ENCODE measurements around the gene GUCY1A1. TPM values are rescaled to one million over a fixed set of nuclear protein-coding genes. Genes with fewer than 3 reads are reported as not detected.

The GUCY1A1 gene
- total RNA-seq, 1 experiment from 2014 or later = 9.2 TPM

DNA sequence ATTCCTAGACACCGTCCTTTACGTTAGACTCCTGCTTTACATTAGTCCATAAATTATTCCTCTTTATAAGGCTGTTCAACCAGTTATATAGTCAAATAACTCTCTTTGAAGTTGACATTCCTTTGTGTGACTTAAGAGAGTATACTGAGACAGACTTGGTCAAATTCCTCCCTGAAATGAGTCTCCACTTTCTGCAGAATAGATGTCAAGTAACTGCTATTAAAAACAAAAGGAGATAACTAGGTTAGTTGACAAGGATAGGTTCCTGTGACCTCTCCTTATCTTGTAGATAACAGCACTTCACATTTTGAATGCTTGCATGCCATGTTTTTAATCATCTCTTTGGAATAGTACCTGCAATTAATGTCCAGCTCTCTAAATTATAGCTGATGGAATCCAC is 5.7 kb downstream of the GUCY1A1 start:
- Histone ChIP-seq H3K9me2 (replicated peaks; ENCODE audit: low read length) (no peaks in the 10 kb centered on the region), H3K4me2 (ENCODE audit: low read length) (0 out of 2 replicates have a peak overlapping the region, but pooled peaks have one; percentile 24), H3F3A (ENCODE audit: low read length, unreplicated experiment) (no peaks in the 10 kb centered on the region), H3K9ac (ENCODE audit: low read length) (no peak overlapping the region), H2AFZ (ENCODE audit: low read length) (no peak overlapping the region), H3K9me3 (ENCODE audit: low read length) (no peaks in the 10 kb centered on the region), H4K20me1 (ENCODE audit: low read length) (no peaks in the 10 kb centered on the region), H3K4me1 (ENCODE audit: insufficient read depth, low read length) (peaks cover 49% of the 10 kb centered on the region), H3K36me3 (ENCODE audit: low read depth, low read length) (no peaks in the 10 kb centered on the region), H3K27me3 (ENCODE audit: low read length) (no peaks in the 10 kb centered on the region), H3K79me2 (ENCODE audit: low read length) (peaks cover 70% of the 10 kb centered on the region), H3K4me3 (ENCODE audit: low read length) (no peak overlapping the region), H3K27ac (ENCODE audit: low read length) (no peak overlapping the region)
- DNase-seq = peak; percentile 45
- TF ChIP-seq EZH2phosphoT487 (IDR thresholded peaks at IDR 0.05; ENCODE audit: borderline replicate concordance, low read length) (no peak), EZH2 (IDR thresholded peaks at IDR 0.05; ENCODE audit: low read length, unreplicated experiment) (no peak)
- TF ChIP-seq, protein P1, sequence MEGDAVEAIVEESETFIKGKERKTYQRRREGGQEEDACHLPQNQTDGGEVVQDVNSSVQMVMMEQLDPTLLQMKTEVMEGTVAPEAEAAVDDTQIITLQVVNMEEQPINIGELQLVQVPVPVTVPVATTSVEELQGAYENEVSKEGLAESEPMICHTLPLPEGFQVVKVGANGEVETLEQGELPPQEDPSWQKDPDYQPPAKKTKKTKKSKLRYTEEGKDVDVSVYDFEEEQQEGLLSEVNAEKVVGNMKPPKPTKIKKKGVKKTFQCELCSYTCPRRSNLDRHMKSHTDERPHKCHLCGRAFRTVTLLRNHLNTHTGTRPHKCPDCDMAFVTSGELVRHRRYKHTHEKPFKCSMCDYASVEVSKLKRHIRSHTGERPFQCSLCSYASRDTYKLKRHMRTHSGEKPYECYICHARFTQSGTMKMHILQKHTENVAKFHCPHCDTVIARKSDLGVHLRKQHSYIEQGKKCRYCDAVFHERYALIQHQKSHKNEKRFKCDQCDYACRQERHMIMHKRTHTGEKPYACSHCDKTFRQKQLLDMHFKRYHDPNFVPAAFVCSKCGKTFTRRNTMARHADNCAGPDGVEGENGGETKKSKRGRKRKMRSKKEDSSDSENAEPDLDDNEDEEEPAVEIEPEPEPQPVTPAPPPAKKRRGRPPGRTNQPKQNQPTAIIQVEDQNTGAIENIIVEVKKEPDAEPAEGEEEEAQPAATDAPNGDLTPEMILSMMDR (conservative IDR thresholded peaks at IDR 0.05; ENCODE audit: low read depth, low read length) = no peak
- POLR2A ChIA-PET (ENCODE audit: unreplicated experiment) = no interaction called here
- no peak for ATAC-seq
- CTCF ChIA-PET = no interaction called here
- intact Hi-C loops (cut with micrococcal nuclease) = no loop called here
- BruUV-seq (replicated peaks) = no TSS peak

DNA sequence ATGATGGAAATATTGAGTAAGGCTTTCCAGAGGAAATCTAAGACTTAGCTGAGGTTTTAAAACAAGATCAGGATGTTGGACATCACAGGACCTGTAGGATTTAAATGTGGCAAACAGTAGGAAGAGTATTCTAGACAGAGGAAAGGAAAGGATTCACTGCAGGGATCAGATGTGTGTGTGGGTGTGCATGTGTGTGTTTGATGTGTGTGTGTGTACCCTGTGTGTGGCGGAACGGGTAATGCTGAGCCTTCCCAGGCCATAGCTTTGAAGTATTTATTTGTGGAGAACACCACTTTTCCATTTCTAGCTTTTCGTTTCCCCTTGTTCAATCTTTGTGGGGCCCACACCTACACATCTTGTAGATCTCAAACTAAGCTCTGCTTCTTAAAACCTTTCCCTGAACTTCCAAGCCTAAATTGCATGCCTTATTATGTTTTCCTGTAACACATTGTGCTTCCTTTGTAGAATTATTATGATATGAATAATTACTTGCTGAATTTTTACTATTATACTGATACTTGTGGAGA is 6.9 kb downstream of the GUCY1A1 start:
- Histone ChIP-seq H3K27ac (ENCODE audit: low read length) (no peak overlapping the region), H4K20me1 (ENCODE audit: low read length) (no peaks in the 10 kb centered on the region), H3K27me3 (ENCODE audit: low read length) (no peaks in the 10 kb centered on the region), H3K9me2 (replicated peaks; ENCODE audit: low read length) (no peaks in the 10 kb centered on the region), H3K9me3 (ENCODE audit: low read length) (no peaks in the 10 kb centered on the region), H2AFZ (ENCODE audit: low read length) (no peak overlapping the region), H3K4me2 (ENCODE audit: low read length) (no peak overlapping the region), H3F3A (ENCODE audit: low read length, unreplicated experiment) (no peaks in the 10 kb centered on the region), H3K4me3 (ENCODE audit: low read length) (no peak overlapping the region), H3K9ac (ENCODE audit: low read length) (no peak overlapping the region), H3K36me3 (ENCODE audit: low read depth, low read length) (no peaks in the 10 kb centered on the region), H3K79me2 (ENCODE audit: low read length) (peaks cover 69% of the 10 kb centered on the region), H3K4me1 (ENCODE audit: insufficient read depth, low read length) (peaks cover 49% of the 10 kb centered on the region)
- CTCF ChIA-PET = no interaction called here
- ATAC-seq (no peak), DNase-seq (no peak)
- TF ChIP-seq, protein P1 (conservative IDR thresholded peaks at IDR 0.05; ENCODE audit: low read depth, low read length) = no peak
- TF ChIP-seq EZH2 (IDR thresholded peaks at IDR 0.05; ENCODE audit: low read length, unreplicated experiment) = no peak
- no peak for TF ChIP-seq EZH2phosphoT487 (IDR thresholded peaks at IDR 0.05; ENCODE audit: borderline replicate concordance, low read length)
- no TSS peak for BruUV-seq (replicated peaks)
- intact Hi-C loops (cut with micrococcal nuclease) = no loop called here
- POLR2A ChIA-PET (ENCODE audit: unreplicated experiment) = no interaction called here

DNA sequence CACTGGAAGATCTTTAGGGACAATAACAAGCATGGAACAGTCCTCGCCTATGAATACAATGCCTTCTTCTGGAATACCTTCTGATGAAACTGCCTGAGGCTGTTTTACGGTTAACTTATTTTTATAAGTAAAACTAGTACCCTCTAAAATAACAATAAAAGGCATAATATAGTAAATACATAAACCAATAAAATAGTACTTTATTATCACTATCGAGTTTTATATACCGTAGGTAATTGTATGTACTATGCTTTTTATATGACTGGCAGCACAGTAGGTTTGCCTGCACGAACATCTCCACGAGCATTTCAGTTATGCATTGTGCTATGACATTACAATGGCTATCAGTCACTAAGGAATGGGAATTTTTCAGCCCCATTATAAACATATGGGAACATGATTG is 8.0 kb downstream of the GUCY1A1 start:
- intact Hi-C loops (cut with micrococcal nuclease) = loop anchor here (2.0 to 5.0 kb wide), 3 partner anchors 103 to 232 kb away; no protein-coding TSS in a partner anchor

More for the DNA sequence above, 8.0 kb downstream of the GUCY1A1 start:
- H3K4me2 ChIP-seq (ENCODE audit: low read length) = peak overlapping the region; percentile 39; the same call in 1 of the 2 replicates
- H3K27ac ChIP-seq (ENCODE audit: low read length) = peak overlapping the region; percentile 31
- H4K20me1 ChIP-seq (ENCODE audit: low read length) = no peaks in the 10 kb centered on the region
- H3K79me2 ChIP-seq (ENCODE audit: low read length) = peaks cover 60% of the 10 kb centered on the region
- H3F3A ChIP-seq (ENCODE audit: low read length, unreplicated experiment) = no peaks in the 10 kb centered on the region
- no peaks in the 10 kb centered on the region for H3K9me3 ChIP-seq (ENCODE audit: low read length)
- H3K4me1 ChIP-seq (ENCODE audit: insufficient read depth, low read length) = peaks cover 53% of the 10 kb centered on the region
- no peaks in the 10 kb centered on the region for H3K9me2 ChIP-seq (replicated peaks; ENCODE audit: low read length)
- CTCF ChIA-PET = no interaction called here
- ATAC-seq (peak; percentile 69), DNase-seq (peak; percentile 63)
- no peak overlapping the region for H3K9ac ChIP-seq (ENCODE audit: low read length)
- no peak overlapping the region for H2AFZ ChIP-seq (ENCODE audit: low read length)
- BruUV-seq (replicated peaks) = no TSS peak
- H3K27me3 ChIP-seq (ENCODE audit: low read length) = no peaks in the 10 kb centered on the region
- POLR2A ChIA-PET (ENCODE audit: unreplicated experiment) = no interaction called here
- H3K36me3 ChIP-seq (ENCODE audit: low read depth, low read length) = no peaks in the 10 kb centered on the region
- no peak overlapping the region for H3K4me3 ChIP-seq (ENCODE audit: low read length)
- TF ChIP-seq, protein P1 (conservative IDR thresholded peaks at IDR 0.05; ENCODE audit: low read depth, low read length) = no peak
- TF ChIP-seq EZH2 (IDR thresholded peaks at IDR 0.05; ENCODE audit: low read length, unreplicated experiment) (no peak), EZH2phosphoT487 (IDR thresholded peaks at IDR 0.05; ENCODE audit: borderline replicate concordance, low read length) (no peak)

Measured in PC-3 (cell line).